C4-2B (cell line): ENCODE data around the gene INPP4A.
"Not testable (repeated sequence)": the region's sequence is repeated elsewhere in the genome, so short reads cannot be mapped to it uniquely, and the experiment has no call there.

Source experiments
- H3K27ac ChIP-seq: fragments of 450-650 bp; 2 replicates; pipeline ENCODE4 v1.5.1; 2017
- ZFX ChIP-seq: fragments of 450-650 bp; IDR thresholded peaks from 2 replicates; pipeline ENCODE4 v1.6.1; 2017
- TF ChIP-seq, protein P1 (sequence below): fragments of 450-650 bp; conservative IDR thresholded peaks from 2 replicates; pipeline ENCODE4 v1.5.1; 2017; ENCODE audit warnings: mild to moderate bottlenecking

The INPP4A gene

DNA sequence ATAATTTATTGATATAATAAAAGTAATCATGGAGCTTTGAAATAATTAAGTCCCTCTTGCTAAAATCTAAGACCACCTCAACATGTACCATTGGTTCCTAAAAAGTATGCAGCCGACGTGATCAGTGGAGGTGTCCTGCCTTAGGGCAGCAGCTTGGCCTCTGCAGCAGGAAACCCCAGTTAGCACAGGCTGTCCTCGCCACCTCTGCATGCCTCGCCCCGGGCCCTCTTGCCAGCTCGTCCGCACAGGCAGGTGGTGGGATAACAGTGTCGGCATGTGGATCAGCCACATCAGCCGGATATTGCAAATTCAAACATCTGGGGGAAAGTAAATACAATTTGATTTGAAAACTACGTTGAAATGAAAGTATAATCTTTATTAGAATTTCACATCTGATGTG lies 140.7 kb downstream of the INPP4A start:
- TF ChIP-seq, protein P1, sequence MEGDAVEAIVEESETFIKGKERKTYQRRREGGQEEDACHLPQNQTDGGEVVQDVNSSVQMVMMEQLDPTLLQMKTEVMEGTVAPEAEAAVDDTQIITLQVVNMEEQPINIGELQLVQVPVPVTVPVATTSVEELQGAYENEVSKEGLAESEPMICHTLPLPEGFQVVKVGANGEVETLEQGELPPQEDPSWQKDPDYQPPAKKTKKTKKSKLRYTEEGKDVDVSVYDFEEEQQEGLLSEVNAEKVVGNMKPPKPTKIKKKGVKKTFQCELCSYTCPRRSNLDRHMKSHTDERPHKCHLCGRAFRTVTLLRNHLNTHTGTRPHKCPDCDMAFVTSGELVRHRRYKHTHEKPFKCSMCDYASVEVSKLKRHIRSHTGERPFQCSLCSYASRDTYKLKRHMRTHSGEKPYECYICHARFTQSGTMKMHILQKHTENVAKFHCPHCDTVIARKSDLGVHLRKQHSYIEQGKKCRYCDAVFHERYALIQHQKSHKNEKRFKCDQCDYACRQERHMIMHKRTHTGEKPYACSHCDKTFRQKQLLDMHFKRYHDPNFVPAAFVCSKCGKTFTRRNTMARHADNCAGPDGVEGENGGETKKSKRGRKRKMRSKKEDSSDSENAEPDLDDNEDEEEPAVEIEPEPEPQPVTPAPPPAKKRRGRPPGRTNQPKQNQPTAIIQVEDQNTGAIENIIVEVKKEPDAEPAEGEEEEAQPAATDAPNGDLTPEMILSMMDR = no peak
- no peak for TF ChIP-seq ZFX
- H3K27ac ChIP-seq = no peak overlapping the region

DNA sequence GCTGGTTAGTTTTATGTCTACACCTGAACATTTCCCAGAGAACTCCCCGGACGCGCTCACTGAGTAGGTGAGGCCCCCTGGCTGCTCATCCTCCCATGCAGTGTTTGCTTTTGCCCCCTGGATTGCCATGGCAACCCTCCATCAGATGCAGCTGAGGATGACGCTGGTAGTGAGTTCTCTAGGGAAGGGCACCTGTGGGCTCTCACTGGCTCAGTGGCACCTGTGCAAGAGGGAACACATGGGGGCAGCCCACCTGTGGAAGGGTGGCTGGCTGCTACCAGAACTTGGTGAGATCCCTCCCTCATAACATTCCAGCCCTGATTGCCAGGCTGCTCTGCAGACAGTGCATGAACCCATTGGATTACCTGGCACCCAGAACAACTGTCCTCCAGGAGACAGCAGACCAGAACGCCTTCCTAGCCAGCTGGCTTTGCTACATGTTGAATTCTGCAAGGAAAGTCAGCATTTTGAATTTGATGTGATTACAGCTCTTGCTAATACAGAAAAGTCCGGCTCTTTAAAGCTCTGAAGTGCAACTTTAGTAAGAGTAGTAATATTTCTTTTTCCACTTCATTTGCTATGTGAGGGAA lies 142.0 kb downstream of the INPP4A start:
- TF ChIP-seq ZFX = no peak
- TF ChIP-seq, protein P1 = no peak

DNA sequence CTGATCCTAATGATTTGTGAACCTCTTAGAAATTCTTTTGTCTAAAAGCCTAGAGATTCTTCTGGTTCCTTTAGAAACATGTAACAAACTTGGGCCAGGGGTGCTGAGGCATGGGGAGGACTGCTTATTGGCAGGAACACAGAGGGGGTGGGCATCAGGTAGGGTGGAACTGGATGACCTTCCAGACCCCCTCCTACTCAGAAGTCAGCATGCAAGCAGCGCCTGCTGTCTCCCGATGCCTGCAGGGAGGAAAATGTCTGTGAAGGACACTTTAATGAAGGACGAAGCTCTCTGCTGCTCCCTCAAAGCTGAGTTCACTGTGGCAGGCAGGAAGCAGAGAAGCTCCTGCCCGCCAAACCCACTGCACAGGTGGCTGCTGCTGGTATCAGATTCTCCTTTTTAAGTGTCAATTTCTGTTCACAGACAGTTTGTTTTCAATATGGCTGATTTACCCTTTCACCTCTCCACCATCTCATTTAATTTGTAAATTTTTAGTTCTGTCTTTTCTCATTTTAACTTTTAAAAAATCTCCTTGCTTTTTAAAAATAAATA lies 144.3 kb downstream of the INPP4A start:
- H3K27ac ChIP-seq = no peak overlapping the region
- TF ChIP-seq, protein P1 = no peak
- no peak for TF ChIP-seq ZFX

More for the DNA sequence above, 142.0 kb downstream of the INPP4A start:
- no peak overlapping the region for H3K27ac ChIP-seq

DNA sequence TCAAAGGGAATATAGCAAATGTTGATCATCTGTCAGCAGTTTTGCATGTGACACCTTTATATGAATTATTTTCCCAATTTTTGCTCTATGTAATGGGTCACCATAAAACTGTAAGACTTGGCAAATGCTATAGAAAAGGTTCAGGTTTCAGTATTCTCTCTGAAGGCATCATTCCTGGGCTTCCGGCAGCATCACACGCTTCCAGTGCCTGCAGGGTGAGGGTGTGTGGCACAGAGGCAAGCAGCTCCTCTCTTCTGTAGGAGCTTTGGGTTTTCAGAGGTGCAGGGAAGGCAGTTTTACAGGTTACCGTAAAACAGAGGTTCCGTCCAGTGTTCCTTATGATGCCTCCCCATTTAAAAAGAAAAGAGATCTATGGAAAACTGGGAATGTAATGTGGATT lies 144.8 kb downstream of the INPP4A start:
- H3K27ac ChIP-seq = no peak overlapping the region
- TF ChIP-seq ZFX = no peak
- TF ChIP-seq, protein P1 = no peak

DNA sequence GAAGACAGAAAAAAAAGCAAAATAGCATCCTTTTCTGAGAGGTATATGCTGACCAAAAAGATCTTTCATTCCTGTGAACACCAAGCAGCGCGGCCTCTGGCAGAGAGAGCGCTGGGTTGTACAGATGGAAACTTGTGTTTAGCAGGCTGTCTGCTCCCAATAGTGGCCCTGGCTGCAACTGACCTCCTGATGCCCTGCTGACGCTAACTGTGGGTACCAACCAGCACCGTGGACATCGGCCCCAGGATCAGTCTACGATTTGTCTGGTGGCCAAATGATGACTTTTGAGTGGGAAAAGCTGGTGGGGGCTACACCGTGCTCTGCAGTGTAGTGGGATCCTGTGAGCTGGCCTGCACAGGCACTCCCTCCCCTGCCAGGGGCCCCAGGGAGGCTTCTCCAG lies 147.9 kb downstream of the INPP4A start:
- no peak for TF ChIP-seq ZFX
- TF ChIP-seq, protein P1 = no peak
- H3K27ac ChIP-seq = no peak overlapping the region

DNA sequence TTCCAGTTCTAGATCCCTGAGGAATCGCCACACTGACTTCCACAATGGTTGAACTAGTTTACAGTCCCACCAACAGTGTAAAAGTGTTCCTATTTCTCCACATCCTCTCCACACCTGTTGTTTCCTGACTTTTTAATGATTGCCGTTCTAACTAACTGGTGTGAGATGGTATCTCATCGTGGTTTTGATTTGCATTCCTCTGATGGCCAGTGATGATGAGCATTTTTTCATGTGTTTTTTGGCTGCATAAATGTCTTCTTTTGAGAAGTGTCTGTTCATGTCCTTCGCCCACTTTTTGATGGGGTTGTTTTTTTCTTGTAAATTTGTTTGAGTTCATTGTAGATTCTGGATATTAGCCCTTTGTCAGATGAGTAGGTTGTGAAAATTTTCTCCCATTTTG lies 150.0 kb downstream of the INPP4A start:
- not testable (repeated sequence) for H3K27ac ChIP-seq

DNA sequence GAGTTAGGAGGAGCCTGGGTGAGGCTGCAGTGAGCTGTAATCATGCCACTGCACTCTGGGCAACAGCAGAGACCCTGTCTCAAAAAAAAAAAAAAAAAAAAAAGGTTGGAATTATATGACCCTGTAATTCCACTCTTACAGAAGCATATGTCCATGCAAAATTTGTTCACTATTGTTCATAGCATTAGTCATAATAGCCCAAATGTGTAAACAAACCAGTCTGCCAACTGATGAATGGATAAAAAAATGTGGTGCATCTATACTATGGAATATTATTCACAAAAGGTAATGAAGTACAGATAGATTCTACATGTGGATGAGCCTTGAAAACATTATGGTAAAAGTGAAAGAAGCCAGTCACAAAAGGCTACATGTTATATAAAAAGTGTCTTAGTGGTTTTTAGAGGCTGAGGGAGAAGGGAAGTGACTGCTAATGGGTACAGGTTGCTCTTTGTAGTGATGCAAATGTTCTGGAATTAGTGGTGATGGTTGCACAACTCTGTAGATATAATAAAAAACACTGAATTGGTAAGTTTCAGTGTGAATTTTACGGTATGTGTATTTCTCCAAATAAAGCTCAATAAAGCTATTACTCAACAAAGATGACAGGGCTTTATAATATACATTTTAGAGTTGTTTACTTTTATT lies 154.2 kb downstream of the INPP4A start:
- H3K27ac ChIP-seq = 0 out of 2 replicates have a peak overlapping the region, but pooled peaks have one; percentile 2

More for the DNA sequence above, 154.2 kb downstream of the INPP4A start:
- TF ChIP-seq, protein P1 = no peak
- no peak for TF ChIP-seq ZFX
